Urothelium cell line (cell line): ENCODE results near the gene TSPAN32.
A peak's percentile ranks its signal among the peaks of the same experiment; 100 is the strongest.

Experiments
- DNase-seq: peaks from one replicate; pipeline ENCODE4 v3.0.0; 2011; ENCODE audit warnings: low spot score, mixed read lengths
- FAIRE-seq: peaks from 2 replicates; lab custom pipeline; 2011; peaks lifted over from hg19 to GRCh38; lab: Jason Lieb, UNC

Gene TSPAN32

DNA sequence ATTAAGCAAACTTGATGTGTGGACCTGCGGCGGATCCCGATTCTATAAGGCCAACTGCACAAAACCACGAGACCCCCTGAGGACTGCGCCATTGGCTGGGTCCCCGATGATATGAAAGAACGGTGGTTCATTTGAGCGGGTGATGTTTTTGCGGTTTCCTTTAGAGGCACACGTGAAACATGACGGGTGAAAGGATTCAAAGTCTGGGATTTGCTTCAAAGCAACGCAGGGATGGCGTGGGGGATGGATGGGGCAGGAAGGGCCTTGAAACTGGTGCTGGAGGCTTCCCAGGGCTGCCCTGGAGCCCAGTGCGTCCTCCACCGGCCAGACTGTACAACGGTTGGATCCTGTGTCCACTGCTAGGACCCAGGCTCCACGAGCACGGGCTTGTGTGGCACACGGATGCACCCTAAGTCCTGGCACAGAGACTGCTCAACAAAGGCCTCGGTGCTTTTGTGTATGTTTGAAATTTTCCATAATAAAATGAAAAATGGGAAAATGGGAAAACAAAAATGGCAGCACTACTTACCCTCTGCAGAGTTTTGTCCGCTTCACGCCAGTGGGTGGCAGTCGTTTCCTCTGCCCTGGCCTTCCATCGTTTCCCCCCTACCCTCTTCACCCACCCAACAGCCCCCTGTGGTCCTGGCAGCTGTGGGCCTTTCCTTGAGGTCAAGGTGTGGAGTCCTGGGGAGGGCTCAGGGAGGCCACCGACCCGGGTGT is 35.1 kb upstream of the TSPAN32 start:
- FAIRE-seq (no peak), DNase-seq (no peak)

GRCh38 chr11:2267306-2267850 is 34.4 kb upstream of the TSPAN32 start:
- FAIRE-seq: no peak
- DNase-seq: no peak

DNA sequence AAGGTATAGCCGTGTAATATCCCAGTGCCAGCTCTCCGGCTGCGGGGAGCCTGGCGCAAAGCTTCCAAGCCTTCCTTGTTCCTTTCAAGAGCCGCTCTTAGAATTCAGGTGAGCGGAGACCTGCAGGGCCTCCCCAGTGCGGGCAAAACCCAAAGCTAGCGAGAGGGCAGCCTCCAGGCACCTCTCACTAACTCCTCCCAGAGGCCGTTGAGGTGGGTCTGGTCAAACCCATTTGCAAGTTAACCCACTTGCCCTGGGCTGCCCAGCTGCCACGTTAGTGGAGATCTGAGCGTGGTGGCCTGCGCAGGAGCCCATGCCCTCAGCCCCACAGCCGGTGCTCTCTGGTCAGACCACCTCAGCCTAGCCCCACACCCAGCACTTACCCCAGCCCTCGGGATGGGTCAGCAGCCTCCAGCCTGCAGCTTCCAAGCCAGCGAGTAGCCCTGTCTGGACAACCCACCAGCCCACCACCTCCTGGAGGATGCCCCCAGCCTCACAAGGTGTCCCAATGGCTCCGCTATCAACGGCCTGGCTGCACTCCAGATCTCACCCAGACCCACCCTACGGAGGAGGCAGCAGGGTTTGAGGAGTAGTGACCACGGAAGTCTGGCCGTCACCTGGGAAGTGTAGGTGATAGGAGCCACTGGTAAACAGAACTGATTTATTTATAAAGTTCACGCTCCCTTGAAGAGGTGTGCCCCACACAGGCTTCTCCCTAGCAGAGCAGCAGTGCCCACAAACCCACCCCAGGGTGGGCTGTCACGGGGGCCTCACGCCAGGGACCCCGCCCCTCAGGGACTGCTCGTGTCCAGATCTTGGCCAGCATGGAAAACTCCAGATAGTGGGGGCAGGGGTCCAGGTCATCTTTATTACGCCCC is 33.7 kb upstream of the TSPAN32 start:
- FAIRE-seq (no peak), DNase-seq (no peak)

GRCh38 chr11:2268729-2269600 is 32.8 kb upstream of the TSPAN32 start:
- no peak for FAIRE-seq
- peak; percentile 54 for DNase-seq

- DNase-seq (no peak), FAIRE-seq (no peak)
These were observed 32.1 kb upstream of the TSPAN32 start for GRCh38 chr11:2269601-2270321.

DNA sequence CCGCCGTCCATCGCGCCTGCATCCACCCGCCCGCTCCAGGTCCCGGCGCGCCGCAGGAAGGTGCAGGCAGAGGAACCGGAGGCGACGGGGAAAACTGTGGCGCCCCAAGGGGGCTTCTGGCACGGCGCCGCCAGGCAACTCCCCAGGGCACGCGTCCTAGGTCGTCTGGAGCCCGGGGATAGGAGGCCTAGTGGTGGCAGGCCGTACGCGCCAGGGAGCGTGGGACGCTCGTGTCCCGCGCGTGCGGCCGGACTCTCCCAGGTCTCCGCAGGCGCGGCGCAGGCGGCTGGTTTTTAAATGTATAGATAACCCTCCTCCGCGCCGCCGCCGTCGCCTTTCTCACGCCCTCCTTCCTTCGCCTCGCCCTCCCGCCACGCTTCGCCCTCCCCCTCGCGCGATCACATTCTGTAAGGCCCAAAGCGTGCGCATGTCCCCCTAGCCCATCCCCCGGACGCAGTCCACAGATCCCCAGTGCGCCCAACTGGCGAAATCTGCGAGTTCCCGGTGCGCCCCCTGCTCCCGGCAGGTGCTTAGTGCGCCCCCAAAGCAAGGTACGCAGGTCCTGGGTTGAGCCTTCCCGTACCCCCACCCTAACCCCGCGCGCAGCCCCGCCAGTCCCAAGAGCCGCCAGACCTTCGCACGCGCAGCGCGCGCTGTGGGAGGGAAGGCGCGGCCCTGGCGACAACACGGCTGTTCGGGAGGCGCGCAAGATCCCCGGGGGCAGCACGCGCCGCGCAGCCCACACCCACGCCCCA is 31.3 kb upstream of the TSPAN32 start, which contains the start of gene ASCL2:
Gene ASCL2, minus strand, starts transcription at position 267 of the 755 bp plus-strand sequence. Its CDS starts 256 bp downstream, at position 11.
- FAIRE-seq (no peak), DNase-seq (no peak)

DNA sequence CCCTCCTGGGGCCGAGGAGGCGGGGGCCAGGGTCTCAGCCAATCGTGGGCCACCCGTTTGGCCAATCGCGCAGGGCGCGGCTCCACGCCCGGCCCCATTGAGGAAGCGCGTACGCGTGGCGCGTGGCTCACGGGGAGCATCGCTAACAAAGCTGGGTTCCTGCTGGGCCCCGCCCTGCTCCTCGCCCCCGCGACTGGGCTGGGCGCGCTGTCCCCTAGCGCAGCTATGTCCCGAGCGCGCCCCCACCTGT is 30.8 kb upstream of the TSPAN32 start:
- FAIRE-seq (no peak), DNase-seq (no peak)

DNA sequence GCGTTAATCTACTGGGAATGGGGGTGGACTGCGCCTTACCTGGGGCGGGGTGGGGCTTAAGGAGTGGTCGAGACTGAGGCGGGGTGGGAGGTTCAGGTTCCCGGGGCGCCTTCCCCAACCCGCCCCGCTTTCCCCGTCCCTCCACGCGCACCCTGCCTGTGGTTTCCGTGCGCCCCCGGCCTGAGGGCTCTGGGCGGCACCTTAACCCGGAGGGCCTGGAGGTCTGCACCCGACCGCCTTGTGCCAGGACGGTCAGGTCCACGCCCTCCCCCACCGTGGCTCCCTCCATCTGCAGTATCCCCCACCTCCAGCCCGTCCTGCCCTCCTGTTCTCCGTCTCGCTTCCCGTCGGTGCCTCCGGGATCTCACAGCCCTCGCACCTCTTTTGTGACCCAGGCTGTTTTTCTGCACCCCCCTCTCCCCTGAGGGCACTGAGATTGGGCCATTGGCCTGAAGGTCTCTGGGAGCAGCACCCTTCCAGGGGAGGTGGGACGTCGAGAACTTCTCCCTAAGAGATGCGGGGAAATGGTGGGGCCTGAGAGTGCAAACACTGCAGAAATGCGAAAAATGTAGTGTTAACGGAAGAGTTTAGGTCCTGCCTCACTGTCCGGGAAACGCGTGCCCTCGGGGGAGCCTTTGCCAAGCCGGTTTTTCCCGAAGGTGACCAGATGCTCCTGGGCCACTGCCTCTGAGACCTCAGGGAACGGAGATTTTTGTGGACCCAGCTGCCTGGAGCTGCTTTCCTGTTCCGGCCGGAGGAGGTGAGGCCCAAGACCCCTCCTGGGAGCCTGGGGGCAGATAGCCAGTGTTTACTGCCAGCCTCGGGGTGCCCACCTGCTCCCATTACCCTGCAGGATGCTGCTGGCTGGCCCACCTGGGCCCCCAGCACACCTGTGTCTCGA is 30.2 kb upstream of the TSPAN32 start:
- no peak for FAIRE-seq
- DNase-seq: no peak

DNA sequence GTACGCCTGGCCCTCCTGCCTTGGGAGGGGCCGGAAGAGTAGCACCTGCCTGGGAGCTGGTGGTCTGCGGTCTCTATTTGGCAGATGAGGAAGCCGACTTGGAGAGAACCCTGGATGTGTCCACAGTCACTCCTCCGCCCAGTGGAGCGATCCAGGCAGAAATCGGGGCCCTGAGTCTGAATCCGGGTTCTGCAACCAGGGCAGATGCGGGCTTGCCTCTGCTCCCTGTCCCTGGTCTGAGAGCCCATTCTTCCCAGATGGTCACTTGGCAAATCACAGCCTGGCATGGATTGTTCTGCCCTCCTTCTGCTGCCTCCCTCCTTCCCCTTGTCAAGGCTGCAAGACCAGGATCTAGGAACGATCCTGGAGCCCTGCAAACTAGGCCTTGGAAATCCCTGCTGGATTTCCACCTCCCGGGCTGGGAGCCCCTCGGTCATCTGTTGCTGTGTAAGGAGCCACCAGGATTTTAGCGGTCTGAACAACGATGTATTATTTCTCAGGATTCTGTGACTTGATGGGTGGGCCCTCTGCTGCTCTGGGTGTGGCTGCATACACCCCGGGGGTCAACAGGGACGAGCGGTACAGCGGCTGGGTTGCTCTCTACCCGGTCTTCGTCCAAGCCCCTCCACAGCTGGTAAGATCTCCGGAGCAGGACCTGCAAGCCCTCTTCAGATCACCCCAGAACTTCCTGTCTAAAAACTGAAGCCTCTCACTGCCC is 29.4 kb upstream of the TSPAN32 start:
- DNase-seq (no peak), FAIRE-seq (no peak)

GRCh38 chr11:2272946-2273280 is 28.9 kb upstream of the TSPAN32 start:
- no peak for DNase-seq

DNA sequence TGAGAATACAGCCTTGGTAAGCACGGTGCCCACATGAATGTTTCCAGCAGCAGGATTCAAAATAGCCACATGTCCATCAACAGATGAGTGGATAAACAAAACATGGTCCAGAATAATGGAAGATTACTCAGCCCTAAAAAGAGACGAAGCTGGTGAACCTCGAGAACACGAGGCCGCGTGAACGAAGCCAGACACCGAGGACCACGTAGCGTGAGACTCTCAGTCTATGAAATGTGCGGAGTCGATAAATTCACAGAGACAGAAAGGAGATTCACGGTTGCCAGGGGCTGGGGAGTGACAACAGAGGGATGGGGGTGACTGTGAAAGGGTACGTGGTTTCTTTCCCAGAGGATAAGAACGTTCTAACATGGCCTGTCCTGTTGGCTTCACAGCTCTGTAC is 28.5 kb upstream of the TSPAN32 start:
- FAIRE-seq: no peak
- no peak for DNase-seq

More at GRCh38 chr11:2272946-2273280, 28.9 kb upstream of the TSPAN32 start:
- no peak for FAIRE-seq

DNA sequence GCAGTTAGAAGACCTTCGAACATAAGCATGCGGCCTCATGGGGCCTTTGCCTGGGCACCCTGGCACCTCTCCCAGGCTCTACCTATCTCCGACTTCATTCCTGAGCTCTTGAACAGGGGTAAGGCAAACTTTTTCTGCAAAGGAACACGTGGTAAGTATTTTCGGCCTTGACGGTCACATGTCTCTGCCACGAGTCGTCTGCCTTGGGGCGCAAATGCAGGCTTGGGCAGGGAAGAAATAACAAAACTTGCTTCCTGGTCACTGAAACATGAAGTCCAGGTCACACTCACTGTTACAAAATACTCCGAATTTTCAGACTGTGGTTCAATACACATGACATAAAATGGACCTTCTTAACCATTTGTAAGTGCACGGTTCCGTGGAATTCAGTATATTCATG is 28.0 kb upstream of the TSPAN32 start:
- DNase-seq (no peak), FAIRE-seq (no peak)

DNA sequence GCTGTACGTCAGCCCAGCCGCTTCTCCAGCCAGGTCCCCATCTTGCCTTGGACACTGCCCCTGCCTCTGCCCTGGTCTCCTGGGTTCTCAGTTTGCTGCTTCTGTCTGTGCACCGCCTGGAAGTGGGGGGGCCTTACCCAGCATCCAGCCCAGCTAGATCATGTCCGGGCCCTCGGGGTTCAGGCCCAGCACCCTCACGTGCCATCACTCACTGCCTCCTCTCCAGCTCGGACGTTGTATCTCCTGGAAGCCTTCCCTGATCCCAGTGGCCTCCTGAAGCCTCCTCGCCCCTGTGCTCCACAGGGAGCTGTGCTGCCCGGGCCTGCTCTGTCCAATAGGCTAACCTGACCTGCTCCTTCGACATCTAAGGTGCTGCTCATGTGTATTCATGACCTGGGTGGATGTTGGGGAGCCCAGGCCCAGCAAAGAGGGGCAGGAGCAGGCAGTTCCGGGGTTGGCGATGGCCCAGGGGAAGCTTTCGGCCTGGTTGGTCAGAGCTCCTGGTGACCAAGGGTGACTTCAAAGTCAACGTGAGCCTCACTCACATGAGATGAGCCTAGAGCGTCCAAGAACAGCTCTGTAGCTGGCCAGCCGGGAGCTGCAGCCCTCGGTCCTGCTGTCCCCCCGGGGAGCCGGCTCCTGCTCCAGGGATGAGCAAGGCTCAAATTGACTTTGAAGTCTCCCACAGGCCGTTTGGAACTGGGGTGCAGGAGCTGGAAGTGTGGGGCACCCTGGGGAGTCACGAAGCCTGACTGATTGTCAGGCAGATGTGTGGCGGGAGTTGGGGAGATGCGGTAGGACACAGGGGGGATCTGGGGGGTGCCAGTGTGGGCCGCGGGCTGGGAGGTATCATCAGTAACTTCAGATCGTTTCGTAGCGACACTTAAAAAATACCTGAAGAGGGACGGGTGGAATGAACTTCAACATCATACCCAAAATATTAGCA is 26.2 kb upstream of the TSPAN32 start:
- no peak for FAIRE-seq
- no peak for DNase-seq

GRCh38 chr11:2276280-2277007 is 25.4 kb upstream of the TSPAN32 start:
- no peak for DNase-seq
- FAIRE-seq: no peak

- no peak for FAIRE-seq
These were observed 24.8 kb upstream of the TSPAN32 start for GRCh38 chr11:2277008-2277346.

DNA sequence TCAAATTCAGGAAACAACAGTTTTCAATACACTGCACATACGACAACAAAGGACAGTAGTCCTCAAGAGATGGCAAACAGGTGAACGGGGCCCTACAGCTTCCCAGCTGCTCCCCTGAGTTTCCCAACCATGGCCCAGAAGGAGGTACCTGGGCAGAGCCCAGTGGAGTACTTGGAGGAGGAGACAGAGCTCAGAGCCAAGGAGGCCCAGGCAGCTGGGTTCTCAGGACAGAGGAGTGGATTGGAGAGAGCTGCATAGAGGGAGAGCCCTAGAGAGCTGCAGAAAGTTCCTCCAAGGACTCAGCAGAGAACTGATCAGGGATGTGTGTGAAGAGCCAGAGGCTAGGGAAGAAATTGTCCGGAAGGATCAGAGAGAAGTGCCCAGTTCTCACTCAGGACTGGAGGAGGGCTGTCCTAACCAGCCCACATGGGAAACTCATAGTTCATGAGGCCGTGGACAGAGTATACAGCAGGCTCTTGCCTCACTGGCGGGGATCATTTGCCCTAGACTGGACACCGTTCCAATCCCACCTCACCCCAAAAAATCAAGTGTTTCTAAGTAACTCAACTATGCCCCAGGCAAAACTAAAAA is 23.8 kb upstream of the TSPAN32 start:
- FAIRE-seq (no peak), DNase-seq (no peak)

More at GRCh38 chr11:2277008-2277346, 24.8 kb upstream of the TSPAN32 start:
- no peak for DNase-seq
